ENCODE results near the gene PPP1R9B. TPM values are rescaled to one million over a fixed set of nuclear protein-coding genes. Genes with fewer than 3 reads are reported as not detected.

Gene PPP1R9B
- total RNA-seq, 4 donors from 2014 or later, result 14.0 to 29.2 (median 20.0) TPM

GRCh38 chr17:50190293-50190602, 39.8 kb upstream of the PPP1R9B start:
- TF ChIP-seq, protein P1, sequence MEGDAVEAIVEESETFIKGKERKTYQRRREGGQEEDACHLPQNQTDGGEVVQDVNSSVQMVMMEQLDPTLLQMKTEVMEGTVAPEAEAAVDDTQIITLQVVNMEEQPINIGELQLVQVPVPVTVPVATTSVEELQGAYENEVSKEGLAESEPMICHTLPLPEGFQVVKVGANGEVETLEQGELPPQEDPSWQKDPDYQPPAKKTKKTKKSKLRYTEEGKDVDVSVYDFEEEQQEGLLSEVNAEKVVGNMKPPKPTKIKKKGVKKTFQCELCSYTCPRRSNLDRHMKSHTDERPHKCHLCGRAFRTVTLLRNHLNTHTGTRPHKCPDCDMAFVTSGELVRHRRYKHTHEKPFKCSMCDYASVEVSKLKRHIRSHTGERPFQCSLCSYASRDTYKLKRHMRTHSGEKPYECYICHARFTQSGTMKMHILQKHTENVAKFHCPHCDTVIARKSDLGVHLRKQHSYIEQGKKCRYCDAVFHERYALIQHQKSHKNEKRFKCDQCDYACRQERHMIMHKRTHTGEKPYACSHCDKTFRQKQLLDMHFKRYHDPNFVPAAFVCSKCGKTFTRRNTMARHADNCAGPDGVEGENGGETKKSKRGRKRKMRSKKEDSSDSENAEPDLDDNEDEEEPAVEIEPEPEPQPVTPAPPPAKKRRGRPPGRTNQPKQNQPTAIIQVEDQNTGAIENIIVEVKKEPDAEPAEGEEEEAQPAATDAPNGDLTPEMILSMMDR (IDR thresholded peaks at IDR 0.05; ENCODE audit: low read depth), result no peak

DNA sequence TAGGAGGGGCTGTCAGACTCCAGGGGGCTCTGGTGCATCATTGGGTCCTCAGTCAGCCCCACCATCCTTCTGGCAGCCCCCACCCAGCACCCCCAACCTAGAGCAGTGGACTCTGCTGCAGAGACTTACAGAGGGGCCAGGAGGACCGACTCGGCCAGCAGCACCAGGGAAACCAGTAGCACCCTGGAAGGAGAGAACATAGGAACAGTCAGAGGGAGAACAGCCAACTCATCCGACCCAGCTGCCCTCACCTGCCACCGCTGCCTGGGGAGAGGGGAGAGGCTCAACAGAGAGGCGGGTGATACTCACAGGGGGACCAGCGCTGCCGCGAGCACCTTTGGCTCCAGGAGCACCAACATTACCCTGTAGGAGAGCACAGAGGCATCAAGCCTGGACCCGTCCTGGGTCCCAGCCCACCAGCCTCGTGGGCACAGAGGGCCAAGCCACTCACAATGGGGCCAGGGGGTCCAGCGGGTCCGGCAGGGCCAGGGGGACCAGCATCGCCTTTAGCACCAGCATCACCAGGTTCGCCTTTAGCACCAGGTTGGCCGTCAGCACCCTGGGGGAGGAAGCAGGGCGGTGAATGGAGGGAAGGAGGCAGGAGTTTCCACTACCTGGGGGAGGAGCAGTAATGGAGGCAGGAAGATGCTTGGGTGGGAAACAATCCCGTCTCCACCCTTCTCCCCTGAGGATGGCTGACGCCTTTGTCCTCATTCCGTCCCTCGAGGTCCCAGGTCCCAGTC, 39.2 kb upstream of the PPP1R9B start:
- TF ChIP-seq, protein P1 (IDR thresholded peaks at IDR 0.05; ENCODE audit: low read depth), result no peak

- TF ChIP-seq, protein P1 (IDR thresholded peaks at IDR 0.05; ENCODE audit: low read depth), result no peak
These were observed 38.6 kb upstream of the PPP1R9B start for GRCh38 chr17:50188921-50189549.

DNA sequence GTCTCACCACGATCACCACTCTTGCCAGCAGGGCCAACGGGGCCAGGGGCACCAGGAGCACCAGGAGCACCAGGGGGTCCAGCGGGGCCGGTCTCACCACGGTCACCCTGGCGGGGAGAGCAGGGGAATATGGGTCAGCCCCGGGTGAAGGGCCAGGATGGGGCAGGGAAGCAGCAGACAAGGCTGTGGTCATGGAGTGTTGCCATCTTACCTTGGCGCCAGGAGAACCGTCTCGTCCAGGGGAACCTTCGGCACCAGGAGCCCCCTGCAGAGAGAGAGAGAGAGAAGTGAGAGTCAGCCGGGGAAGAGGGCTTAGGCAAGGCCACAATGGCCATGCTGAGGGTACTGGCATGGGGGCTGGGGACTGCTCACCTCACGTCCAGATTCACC, 38.0 kb upstream of the PPP1R9B start:
- TF ChIP-seq, protein P1 (IDR thresholded peaks at IDR 0.05; ENCODE audit: low read depth), result no peak

DNA sequence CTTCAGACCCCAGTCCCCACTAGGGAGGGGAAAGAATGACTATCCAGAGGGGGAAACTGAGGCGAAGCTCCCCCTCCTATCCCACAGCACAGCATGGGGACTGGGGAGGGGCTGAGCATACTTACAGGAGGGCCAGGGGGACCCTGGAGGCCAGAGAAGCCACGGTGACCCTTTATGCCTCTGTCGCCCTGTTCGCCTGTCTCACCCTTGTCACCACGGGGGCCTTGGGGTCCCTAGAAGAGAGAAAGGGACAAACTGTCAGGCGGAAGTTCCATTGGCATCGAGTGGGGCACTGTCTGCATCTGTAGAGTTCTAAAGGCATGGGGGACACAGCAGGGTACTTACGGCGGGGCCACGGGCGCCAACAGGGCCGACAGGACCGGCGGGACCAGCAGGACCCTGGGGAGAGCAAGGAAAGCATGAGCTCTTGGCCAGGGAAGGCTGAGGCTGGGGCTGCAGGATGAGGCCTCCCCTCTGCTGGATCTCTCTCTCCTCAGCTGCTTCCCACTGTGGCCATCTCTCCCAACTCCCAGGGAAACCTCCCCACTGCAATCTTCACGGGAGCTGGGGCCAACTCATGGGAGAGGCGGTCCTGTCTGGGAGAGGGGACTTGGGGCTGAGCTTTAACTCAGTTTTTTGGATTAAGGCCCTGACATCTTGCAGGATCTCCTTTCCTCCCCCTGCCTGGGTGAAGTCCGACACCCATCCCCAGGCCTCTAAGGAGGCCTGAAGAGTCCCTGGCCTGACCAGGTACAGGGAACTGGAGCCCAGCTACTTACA, 37.5 kb upstream of the PPP1R9B start:
- TF ChIP-seq, protein P1 (IDR thresholded peaks at IDR 0.05; ENCODE audit: low read depth), result no peak

DNA sequence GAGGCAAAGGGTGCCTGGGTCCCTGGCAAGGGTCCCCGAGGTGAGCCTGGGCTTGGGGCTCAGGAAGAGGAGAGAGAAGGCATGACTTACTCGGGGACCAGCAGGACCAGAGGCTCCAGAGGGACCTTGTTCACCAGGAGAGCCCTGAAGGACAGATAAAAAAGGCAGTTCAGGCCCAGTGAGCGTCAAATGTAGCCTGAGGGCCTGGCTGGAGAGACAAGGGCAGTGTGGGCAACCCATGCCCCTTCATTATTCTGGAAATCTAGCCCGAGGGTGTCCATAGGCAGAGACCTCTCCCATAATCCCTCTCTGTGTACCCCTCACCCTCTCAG, 36.9 kb upstream of the PPP1R9B start:
- TF ChIP-seq, protein P1 (IDR thresholded peaks at IDR 0.05; ENCODE audit: low read depth), result no peak

DNA sequence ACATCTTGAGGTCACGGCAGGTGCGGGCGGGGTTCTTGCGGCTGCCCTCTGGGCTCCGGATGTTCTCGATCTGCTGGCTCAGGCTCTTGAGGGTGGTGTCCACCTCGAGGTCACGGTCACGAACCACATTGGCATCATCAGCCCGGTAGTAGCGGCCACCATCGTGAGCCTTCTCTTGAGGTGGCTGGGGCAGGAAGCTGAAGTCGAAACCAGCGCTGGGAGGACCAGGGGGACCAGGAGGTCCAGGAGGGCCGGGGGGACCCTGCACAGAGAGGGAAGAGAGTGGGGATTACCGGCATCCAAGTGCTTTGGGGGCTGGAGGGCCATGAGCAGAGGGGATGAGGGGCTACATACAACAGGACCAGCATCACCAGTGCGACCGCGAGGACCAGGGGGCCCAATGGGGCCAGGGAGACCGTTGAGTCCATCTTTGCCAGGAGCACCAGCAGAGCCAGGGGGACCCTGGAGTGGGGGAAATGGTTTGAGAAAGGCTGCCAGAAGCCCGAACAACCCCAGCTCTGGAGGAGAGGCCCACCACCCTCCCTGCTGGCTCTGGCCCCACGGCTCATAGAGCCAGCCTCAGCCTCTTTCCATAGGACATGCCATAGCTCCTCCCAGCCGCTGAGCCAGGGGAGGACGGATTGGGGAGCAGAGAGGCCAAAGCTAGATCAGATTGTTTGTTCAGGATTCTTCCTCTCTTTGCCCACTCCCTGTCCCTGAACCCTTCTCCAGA, 36.4 kb upstream of the PPP1R9B start:
- TF ChIP-seq, protein P1 (IDR thresholded peaks at IDR 0.05; ENCODE audit: low read depth), result no peak
